Upper lobe of left lung (tissue), 6 donors: ENCODE results near the gene OR8S1. TPM values are rescaled to one million over a fixed set of nuclear protein-coding genes. Genes with fewer than 3 reads are reported as not detected.
"Not testable (repeated sequence)": the region's sequence is repeated elsewhere in the genome, so short reads cannot be mapped to it uniquely, and the experiment has no call there.

ENCODE experiments used
- ATAC-seq, 2 donors: fragments of 200-7000 bp; cut with Tn5 transposase; one replicate each; pipeline ENCODE4 v1.9.1; 2022; ENCODE audit warnings: mild to moderate bottlenecking in 2 of 2, moderate library complexity in 2 of 2; ENCODE audit not compliant: low FRiP score in 2 of 2
- DNase-seq, 2 donors: peaks; one replicate each; pipeline ENCODE4 v3.0.0-alpha.2; 2019 to 2020
- H3K27ac ChIP-seq, 4 donors: fragments of 200-600 bp; sonication (generic); one replicate each; pipeline ENCODE4 v1.5.1; 2016 to 2019
- H3K27me3 ChIP-seq, 4 donors: fragments of 200-600 bp; sonication (generic); one replicate each; pipeline ENCODE4 v1.5.1; 2017 to 2019
- H3K36me3 ChIP-seq, 4 donors: fragments of 200-600 bp; sonication (generic); one replicate each; pipeline ENCODE4 v1.5.1; 2016 to 2019
- H3K4me1 ChIP-seq, 4 donors: fragments of 200-600 bp; sonication (generic); one replicate each; pipeline ENCODE4 v1.5.1; 2018 to 2019
- H3K4me3 ChIP-seq, 4 donors: fragments of 200-600 bp; sonication (generic); one replicate each; pipeline ENCODE4 v1.5.1; 2017 to 2019; ENCODE audit warnings: mild to moderate bottlenecking in 2 of 4, moderate library complexity in 1 of 4
- H3K9me3 ChIP-seq, 4 donors: fragments of 200-600 bp; sonication (generic); one replicate each; pipeline ENCODE4 v1.5.1; 2018 to 2019
- CTCF ChIP-seq, 6 experiments: fragments of 450-650 bp in 4 of 6; fragments of 200-600 bp in 2 of 6; sonication (generic) in 2 of 6; IDR thresholded peaks; one replicate each; pipeline ENCODE4 v1.5.1; 2016 to 2019; ENCODE audit warnings: antibody characterized with exemption in 6 of 6
- EP300 ChIP-seq, 4 donors: sonication (generic); formaldehyde crosslinking; IDR thresholded peaks; one replicate each; pipeline ENCODE4 v1.5.1; 2017; ENCODE audit warnings: antibody characterized with exemption in 4 of 4, control low read depth in 2 of 4
- POLR2A ChIP-seq, 4 donors: fragments of 450-650 bp; IDR thresholded peaks; one replicate each; pipeline ENCODE4 v1.5.1; 2016 to 2017; ENCODE audit warnings: antibody characterized with exemption in 4 of 4, mild to moderate bottlenecking in 2 of 4
- POLR2AphosphoS5 ChIP-seq, 2 donors: sonication (generic); formaldehyde crosslinking; IDR thresholded peaks; one replicate each; pipeline ENCODE4 v1.5.1; 2017; ENCODE audit warnings: antibody characterized with exemption in 2 of 2
- WGBS, 2 donors: methylation state at CpG; one replicate each; pipeline ENCODE4 v1.1.5; 2017 to 2018; 5-methylcytosine and 5-hydroxymethylcytosine counted together
- total RNA-seq, 6 donors: library from RNA; depleted of rRNA in 4 of 6; stranded (reverse); fragments of >200 nt in 4 of 6; gene quantifications; one replicate each; pipeline versions ENCODE4 v1.1.0 to v1.2.1, GENCODE V29; 2016 to 2021
- donor health status: DM: no; HTN: no; CAD: no; lungs with moderate emphysema.
- donor health status: DM: no; HTN: yes; CAD: no; lungs with severe emphysema.

The OR8S1 gene
- total RNA-seq, 6 donors from 2014 or later = not detected

- DNase-seq (no peak), ATAC-seq (no peak)
- TF ChIP-seq POLR2A (IDR thresholded peaks at IDR 0.05) = no peak
- TF ChIP-seq POLR2AphosphoS5 (IDR thresholded peaks at IDR 0.05) = no peak
- TF ChIP-seq CTCF (IDR thresholded peaks at IDR 0.05) = no peak
- TF ChIP-seq EP300 (IDR thresholded peaks at IDR 0.05) = no peak
- 56 to 92% methylated on average over 2 of the region's 2 CpGs for WGBS, 2 donors
- Histone ChIP-seq H3K27ac (no peak overlapping the region), H3K4me1 (no peaks in the 10 kb centered on the region), H3K36me3 (no peaks in the 10 kb centered on the region), H3K9me3 (peaks cover 0 to 3% (median 0%) of the 10 kb centered on the region in 4 donors), H3K27me3 (no peaks in the 10 kb centered on the region), H3K4me3 (no peak overlapping the region)
Observed at GRCh38 chr12:48512855-48513254, 12.6 kb upstream of the OR8S1 start.

- Histone ChIP-seq H3K9me3 (peaks cover 0 to 1% (median 0%) of the 10 kb centered on the region in 4 donors), H3K4me3 (no peak overlapping the region), H3K27me3 (no peaks in the 10 kb centered on the region), H3K27ac (no peak overlapping the region), H3K36me3 (no peaks in the 10 kb centered on the region), H3K4me1 (no peaks in the 10 kb centered on the region)
- TF ChIP-seq CTCF (IDR thresholded peaks at IDR 0.05) = no peak
- no peak for TF ChIP-seq POLR2AphosphoS5 (IDR thresholded peaks at IDR 0.05)
- no peak for TF ChIP-seq EP300 (IDR thresholded peaks at IDR 0.05)
- TF ChIP-seq POLR2A (IDR thresholded peaks at IDR 0.05) = no peak
- no peak for DNase-seq
- WGBS, 2 donors = 85% methylated on average over 1 of the region's 1 CpG
- ATAC-seq = no peak
Observed at GRCh38 chr12:48514728-48515127, 10.7 kb upstream of the OR8S1 start.

- not testable (repeated sequence) for H3K27me3 ChIP-seq, H3K4me1 ChIP-seq, H3K9me3 ChIP-seq, ATAC-seq, H3K4me3 ChIP-seq, H3K36me3 ChIP-seq, H3K27ac ChIP-seq
- WGBS, 2 donors = 94% methylated on average over 3 to 16 of the region's 24 CpGs
- peak in 1 of 2 donors; percentile 71 for DNase-seq
Observed at GRCh38 chr12:48520381-48520780, 5.1 kb upstream of the OR8S1 start.

GRCh38 chr12:48527891-48528670 is 2.6 kb downstream of the OR8S1 start:
- no peak for TF ChIP-seq POLR2AphosphoS5 (IDR thresholded peaks at IDR 0.05)
- no peak for TF ChIP-seq EP300 (IDR thresholded peaks at IDR 0.05)
- TF ChIP-seq POLR2A (IDR thresholded peaks at IDR 0.05) = no peak
- TF ChIP-seq CTCF (IDR thresholded peaks at IDR 0.05) = no peak
- Histone ChIP-seq H3K4me3 (no peak overlapping the region), H3K27me3 (no peaks in the 10 kb centered on the region), H3K4me1 (no peaks in the 10 kb centered on the region), H3K9me3 (no peaks in the 10 kb centered on the region), H3K36me3 (no peaks in the 10 kb centered on the region), H3K27ac (no peak overlapping the region)
- peak in 1 of 2 donors; percentile 79 for DNase-seq
- ATAC-seq = no peak
- 92 to 95% methylated on average over 31 to 44 of the region's 44 CpGs for WGBS, 2 donors

GRCh38 chr12:48532601-48533000 is 7.2 kb downstream of the OR8S1 start:
- DNase-seq (no peak), ATAC-seq (no peak)
- H3K27me3 ChIP-seq = no peaks in the 10 kb centered on the region
- no peaks in the 10 kb centered on the region for H3K4me1 ChIP-seq
- TF ChIP-seq CTCF (IDR thresholded peaks at IDR 0.05) (no peak), POLR2A (IDR thresholded peaks at IDR 0.05) (no peak), POLR2AphosphoS5 (IDR thresholded peaks at IDR 0.05) (no peak), EP300 (IDR thresholded peaks at IDR 0.05) (no peak)
- H3K9me3 ChIP-seq = no peaks in the 10 kb centered on the region
- H3K27ac ChIP-seq = no peak overlapping the region
- no peak overlapping the region for H3K4me3 ChIP-seq
- no peaks in the 10 kb centered on the region for H3K36me3 ChIP-seq
